Ovary (tissue), 3 donors: Measurements from ENCODE around the gene OSBPL9.

ENCODE experiments used
- POLR2A ChIP-seq: fragments of 450-650 bp; IDR thresholded peaks from one replicate; pipeline ENCODE4 v1.6.1; 2017; ENCODE audit warnings: antibody characterized with exemption, mild to moderate bottlenecking, moderate library complexity
- TF ChIP-seq, protein P1 (sequence below), 3 donors: fragments of 450-650 bp in 2 of 3; fragments of 200-600 bp in 1 of 3; IDR thresholded peaks; one replicate each; pipeline versions ENCODE4 v1.5.1 to v1.8.0; 2016 to 2022; ENCODE audit warnings: antibody characterized with exemption in 3 of 3, mild to moderate bottlenecking in 1 of 3
- donor health status: DM: no; HTN: no; CAD: no.

DNA sequence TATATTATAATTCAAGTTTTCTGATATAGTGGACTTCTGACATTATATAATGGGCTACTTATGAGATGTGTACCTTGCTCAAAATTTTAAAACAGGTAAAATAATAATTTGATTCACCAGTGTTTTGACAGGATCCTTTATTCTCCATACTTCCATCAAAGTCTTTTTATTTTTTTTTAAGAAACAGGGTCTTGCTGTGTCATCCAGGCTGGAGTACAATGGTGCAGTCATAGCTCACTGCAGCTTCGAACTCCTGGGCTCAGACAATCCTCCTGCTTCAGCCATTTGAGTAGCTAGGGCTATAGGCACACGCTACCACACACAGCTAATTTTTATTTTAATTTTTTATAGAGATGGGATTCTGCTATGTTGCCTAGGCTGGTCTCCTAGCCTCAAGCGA lies 132.3 kb downstream of the OSBPL9 start:
- TF ChIP-seq, protein P1, sequence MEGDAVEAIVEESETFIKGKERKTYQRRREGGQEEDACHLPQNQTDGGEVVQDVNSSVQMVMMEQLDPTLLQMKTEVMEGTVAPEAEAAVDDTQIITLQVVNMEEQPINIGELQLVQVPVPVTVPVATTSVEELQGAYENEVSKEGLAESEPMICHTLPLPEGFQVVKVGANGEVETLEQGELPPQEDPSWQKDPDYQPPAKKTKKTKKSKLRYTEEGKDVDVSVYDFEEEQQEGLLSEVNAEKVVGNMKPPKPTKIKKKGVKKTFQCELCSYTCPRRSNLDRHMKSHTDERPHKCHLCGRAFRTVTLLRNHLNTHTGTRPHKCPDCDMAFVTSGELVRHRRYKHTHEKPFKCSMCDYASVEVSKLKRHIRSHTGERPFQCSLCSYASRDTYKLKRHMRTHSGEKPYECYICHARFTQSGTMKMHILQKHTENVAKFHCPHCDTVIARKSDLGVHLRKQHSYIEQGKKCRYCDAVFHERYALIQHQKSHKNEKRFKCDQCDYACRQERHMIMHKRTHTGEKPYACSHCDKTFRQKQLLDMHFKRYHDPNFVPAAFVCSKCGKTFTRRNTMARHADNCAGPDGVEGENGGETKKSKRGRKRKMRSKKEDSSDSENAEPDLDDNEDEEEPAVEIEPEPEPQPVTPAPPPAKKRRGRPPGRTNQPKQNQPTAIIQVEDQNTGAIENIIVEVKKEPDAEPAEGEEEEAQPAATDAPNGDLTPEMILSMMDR (IDR thresholded peaks at IDR 0.05) = no peak
- no peak for TF ChIP-seq POLR2A
